GM21825 (cell line): Measurements from ENCODE around the gene PRMT5.

Experiments
- ATAC-seq: cut with Tn5 transposase; IDR thresholded peaks from one replicate; pipeline ENCODE4 v1.9.1; 2021; ENCODE audit warnings: mild to moderate bottlenecking, moderate library complexity; ENCODE audit not compliant: unreplicated experiment

Gene PRMT5

DNA sequence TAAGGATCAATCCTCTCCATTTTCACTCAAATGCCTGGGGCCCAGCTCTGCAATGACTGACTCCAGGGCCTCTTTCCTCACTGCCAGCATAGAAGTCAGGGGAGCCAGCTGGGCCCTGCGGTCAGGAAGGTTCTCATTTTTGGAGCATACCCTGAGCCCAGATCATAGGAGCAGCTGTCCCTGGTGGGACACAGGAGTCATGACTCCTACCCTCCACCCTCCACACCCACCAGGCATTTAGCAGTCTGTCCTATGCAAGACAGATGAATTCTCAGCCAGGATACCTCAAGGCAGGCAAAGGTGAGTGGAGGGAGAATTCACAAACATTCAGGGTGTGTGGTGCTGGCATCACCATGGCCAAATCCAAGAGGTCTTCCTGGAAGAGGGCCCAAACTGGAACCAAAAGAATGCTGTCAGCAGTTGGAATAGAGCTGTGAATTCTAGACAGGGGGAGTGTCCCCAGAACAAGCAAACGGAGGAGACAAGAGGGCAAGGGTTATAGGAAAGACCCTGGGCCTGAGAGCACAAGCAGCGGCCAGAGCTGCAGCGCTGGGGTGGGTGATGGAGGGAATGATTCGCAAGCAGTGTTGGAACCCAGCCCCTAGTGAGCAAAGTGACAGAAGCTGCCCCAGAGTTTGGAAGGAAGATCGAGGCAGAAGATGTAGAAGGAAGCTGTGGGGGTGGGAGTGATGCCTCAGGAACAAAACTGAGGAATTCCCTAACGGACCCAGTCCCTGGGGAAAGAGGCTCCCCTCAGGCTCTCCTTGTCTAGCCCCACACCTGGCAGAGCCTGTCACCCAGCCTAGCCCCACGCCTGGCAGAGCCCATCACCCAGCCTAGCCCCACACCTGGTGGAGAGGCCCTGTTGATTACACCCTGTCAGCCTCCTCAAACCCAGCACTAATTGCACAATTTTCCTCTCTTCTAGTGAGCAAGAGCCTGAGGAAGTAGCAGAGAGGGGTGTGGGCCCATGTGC lies 50.6 kb downstream of the PRMT5 start:
- no peak for ATAC-seq

DNA sequence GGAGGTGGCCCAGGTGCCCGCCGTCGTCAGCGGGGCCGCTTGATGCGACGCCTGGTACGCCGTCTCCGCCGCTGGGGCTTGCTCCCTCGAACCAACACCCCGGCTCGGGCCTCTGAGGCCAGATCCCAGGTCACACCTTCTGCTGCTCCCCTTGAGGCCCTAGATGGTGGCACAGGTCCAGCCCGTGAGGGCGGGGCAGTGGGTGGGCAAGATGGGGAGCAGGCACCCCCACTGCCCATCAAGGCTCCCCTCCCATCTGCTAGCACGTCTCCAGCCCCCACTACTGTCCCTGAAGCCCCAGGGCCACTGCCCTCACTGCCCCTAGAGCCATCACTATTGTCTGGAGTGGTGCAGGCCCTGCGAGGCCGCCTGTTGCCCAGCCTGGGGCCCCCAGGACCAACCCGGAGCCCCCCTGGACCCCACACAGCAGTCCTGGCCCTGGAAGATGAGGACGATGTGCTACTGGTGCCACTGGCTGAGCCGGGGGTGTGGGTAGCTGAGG lies 52.1 kb downstream of the PRMT5 start:
- ATAC-seq = no peak

GRCh38 chr14:22875748-22876319 lies 53.3 kb downstream of the PRMT5 start:
- ATAC-seq = no peak

GRCh38 chr14:22875003-22875747 lies 54.0 kb downstream of the PRMT5 start:
- no peak for ATAC-seq

GRCh38 chr14:22872833-22873520 lies 56.2 kb downstream of the PRMT5 start:
- no peak for ATAC-seq

- peak; percentile 27 for ATAC-seq
Measured at GRCh38 chr14:22872033-22872832, 56.9 kb downstream of the PRMT5 start.

DNA sequence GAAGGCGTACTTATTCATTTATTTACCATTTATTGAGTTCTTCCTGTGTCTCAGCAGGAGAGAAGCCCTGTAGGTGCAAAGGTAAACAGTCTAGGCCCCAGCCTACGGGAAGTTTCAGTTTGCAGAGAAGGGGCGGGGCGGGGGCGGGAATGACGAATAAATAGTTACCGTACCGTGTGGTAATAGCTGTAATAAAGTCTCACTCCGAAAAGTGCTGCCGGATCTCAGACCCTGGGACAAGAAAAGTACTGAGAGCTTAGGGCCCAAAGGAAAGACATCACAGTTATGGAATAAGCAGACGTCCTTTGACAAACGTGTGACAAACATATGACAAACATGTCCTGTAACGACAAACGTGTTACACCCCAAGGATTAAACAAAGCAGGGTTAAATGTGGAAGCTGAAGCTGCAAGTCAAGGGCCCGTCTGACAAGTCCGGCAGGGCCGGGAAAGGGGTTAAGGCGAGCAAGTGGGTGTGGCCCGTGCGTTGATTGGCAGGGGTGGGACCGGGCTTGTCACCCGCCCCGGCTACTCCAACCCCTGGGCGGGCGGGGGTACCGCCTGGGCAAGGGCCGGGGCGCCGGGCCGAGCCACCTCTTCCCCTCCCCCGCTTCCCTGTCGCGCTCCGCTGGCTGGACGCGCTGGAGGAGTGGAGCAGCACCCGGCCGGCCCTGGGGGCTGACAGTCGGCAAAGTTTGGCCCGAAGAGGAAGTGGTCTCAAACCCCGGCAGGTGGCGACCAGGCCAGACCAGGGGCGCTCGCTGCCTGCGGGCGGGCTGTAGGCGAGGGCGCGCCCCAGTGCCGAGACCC lies 57.7 kb downstream of the PRMT5 start, which contains the start of gene LRP10:
LRP10 (plus strand) TSS at position 517 of the 809 bp plus-strand sequence. CDS start 564 bp downstream, outside the sequence.
- peak; percentile 78 for ATAC-seq

DNA sequence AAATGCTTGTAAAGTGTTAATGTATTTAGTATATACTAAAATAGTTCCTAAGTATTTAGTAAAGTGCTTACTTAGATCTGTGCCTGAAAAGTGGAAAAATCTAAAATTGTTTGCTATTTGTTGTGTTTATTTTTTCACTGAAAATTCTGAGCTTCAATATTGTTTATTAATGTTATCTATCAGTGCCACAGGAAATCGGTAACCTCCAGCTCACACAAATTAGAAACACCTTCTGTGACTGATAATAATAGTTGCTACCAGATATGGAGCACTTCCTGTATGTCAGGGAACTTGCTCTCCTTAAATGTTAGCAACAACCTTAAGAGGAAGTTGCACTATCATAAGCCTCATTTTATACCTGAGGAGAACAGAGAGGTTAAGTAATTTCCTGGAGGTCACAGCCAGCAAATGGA lies 58.4 kb downstream of the PRMT5 start:
- ATAC-seq = peak; percentile 35
